OCI-LY1 (cell line): ENCODE measurements around the gene ACE.

Experiments used
- H2AFZ ChIP-seq: fragments of 200-600 bp; sonication (generic), shearing (Covaris generic); 2 replicates; pipeline ENCODE4 v1.6.0; 2014; ENCODE audit warnings: antibody characterized with exemption, mild to moderate bottlenecking, low read length
- H3F3A ChIP-seq: fragments of 200-600 bp; sonication (generic), shearing (Covaris generic); 2 replicates; pipeline ENCODE4 v1.6.0; 2014; ENCODE audit warnings: mild to moderate bottlenecking, antibody characterized with exemption, low read length, moderate library complexity; ENCODE audit not compliant: insufficient read depth
- H3K27ac ChIP-seq: fragments of 200-600 bp; sonication (generic); 2 replicates; pipeline ENCODE4 v1.5.1; 2014; ENCODE audit warnings: low read length, mixed run types, mild to moderate bottlenecking, low read depth; ENCODE audit not compliant: poor library complexity, severe bottlenecking
- H3K27me3 ChIP-seq: fragments of 200-600 bp; sonication (generic); 2 replicates; pipeline ENCODE4 v1.6.0; 2014; ENCODE audit warnings: antibody characterized with exemption, mild to moderate bottlenecking, low read length, moderate library complexity; ENCODE audit not compliant: insufficient read depth
- H3K36me3 ChIP-seq: fragments of 200-600 bp; sonication (generic); 2 replicates; pipeline ENCODE4 v1.6.1; 2014; ENCODE audit warnings: mild to moderate bottlenecking, antibody characterized with exemption, low read length, moderate library complexity, mixed read lengths; ENCODE audit not compliant: insufficient read depth
- H3K4me1 ChIP-seq: fragments of 200-600 bp; sonication (generic); 2 replicates; pipeline ENCODE4 v1.5.1; 2014; ENCODE audit warnings: mild to moderate bottlenecking, low read length, moderate library complexity; ENCODE audit not compliant: insufficient read depth, severe bottlenecking
- H3K4me2 ChIP-seq: fragments of 200-600 bp; sonication (generic), shearing (Covaris generic); 2 replicates; pipeline ENCODE4 v1.6.1; 2014; ENCODE audit warnings: low read length
- H3K4me3 ChIP-seq: fragments of 200-600 bp; sonication (generic); 2 replicates; pipeline ENCODE4 v1.5.1; 2014; ENCODE audit warnings: low read length, low read depth, mild to moderate bottlenecking, mixed read lengths; ENCODE audit not compliant: poor library complexity, severe bottlenecking
- H3K79me2 ChIP-seq: fragments of 200-600 bp; shearing (Covaris generic); 2 replicates; pipeline ENCODE4 v1.6.1; 2016; ENCODE audit warnings: mixed run types, low read length, mixed read lengths; ENCODE audit not compliant: insufficient read depth
- H3K9ac ChIP-seq: fragments of 200-600 bp; sonication (generic), shearing (Covaris generic); 2 replicates; pipeline ENCODE4 v1.6.1; 2014; ENCODE audit warnings: mild to moderate bottlenecking, low read length, mixed read lengths
- H3K9me2 ChIP-seq: fragments of 200-600 bp; sonication (generic), shearing (Covaris generic); 2 replicates; pipeline ENCODE4 v1.6.1; 2014; ENCODE audit warnings: low read depth, mild to moderate bottlenecking, low read length, mixed read lengths
- H3K9me3 ChIP-seq: fragments of 200-600 bp; shearing (Covaris generic); 2 replicates; pipeline ENCODE4 v1.6.1; 2014; ENCODE audit warnings: low read length, mixed read lengths
- H4K20me1 ChIP-seq: fragments of 200-600 bp; sonication (generic), shearing (Covaris generic); 2 replicates; pipeline ENCODE4 v1.6.0; 2016; ENCODE audit warnings: mild to moderate bottlenecking, low read length; ENCODE audit not compliant: insufficient read depth
- EZH2 ChIP-seq: fragments of 200-600 bp; sonication (generic), shearing (Covaris generic); IDR thresholded peaks from 2 replicates; pipeline ENCODE4 v1.8.0; 2017; ENCODE audit warnings: borderline replicate concordance, mixed run types, mild to moderate bottlenecking, antibody characterized with exemption, low read length, moderate library complexity, mixed read lengths
- TF ChIP-seq, protein P1 (sequence below): fragments of 200-600 bp; sonication (generic), shearing (Covaris generic); IDR thresholded peaks from 2 replicates; pipeline ENCODE4 v1.5.1; 2017; ENCODE audit warnings: mild to moderate bottlenecking, antibody characterized with exemption, low read length, moderate library complexity, mixed read lengths

The ACE gene

DNA sequence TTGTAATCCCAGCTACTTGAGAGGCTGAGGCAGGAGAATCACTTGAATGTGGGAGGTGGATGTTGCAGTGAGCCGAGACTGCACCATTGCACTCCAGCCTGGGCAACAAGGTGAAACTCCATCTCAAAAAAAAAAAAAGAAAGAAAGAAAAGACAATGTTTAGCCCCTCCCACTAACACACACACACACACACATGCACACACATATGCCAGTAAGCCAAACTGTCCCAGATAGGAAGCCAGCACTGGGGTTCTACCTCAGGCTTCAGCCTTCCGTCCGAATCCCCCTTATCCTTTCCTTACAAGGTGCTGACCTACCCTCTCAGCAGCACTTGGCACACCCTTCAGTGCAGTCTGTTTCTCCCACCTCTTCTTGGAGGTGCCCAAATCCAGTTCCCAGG, 37.6 kb downstream of the ACE start:
- Histone ChIP-seq H3K27ac (no peak overlapping the region), H3K9ac (no peak overlapping the region), H3K4me1 (no peaks in the 10 kb centered on the region), H3K4me3 (no peak overlapping the region), H3K9me2 (no peaks in the 10 kb centered on the region), H3K4me2 (no peak overlapping the region), H3K27me3 (peaks cover 4% of the 10 kb centered on the region; the same call in 1 of the 2 replicates), H3F3A (no peaks in the 10 kb centered on the region), H4K20me1 (no peaks in the 10 kb centered on the region), H3K9me3 (no peaks in the 10 kb centered on the region), H3K36me3 (no peaks in the 10 kb centered on the region), H3K79me2 (no peaks in the 10 kb centered on the region), H2AFZ (no peak overlapping the region)
- TF ChIP-seq, protein P1, sequence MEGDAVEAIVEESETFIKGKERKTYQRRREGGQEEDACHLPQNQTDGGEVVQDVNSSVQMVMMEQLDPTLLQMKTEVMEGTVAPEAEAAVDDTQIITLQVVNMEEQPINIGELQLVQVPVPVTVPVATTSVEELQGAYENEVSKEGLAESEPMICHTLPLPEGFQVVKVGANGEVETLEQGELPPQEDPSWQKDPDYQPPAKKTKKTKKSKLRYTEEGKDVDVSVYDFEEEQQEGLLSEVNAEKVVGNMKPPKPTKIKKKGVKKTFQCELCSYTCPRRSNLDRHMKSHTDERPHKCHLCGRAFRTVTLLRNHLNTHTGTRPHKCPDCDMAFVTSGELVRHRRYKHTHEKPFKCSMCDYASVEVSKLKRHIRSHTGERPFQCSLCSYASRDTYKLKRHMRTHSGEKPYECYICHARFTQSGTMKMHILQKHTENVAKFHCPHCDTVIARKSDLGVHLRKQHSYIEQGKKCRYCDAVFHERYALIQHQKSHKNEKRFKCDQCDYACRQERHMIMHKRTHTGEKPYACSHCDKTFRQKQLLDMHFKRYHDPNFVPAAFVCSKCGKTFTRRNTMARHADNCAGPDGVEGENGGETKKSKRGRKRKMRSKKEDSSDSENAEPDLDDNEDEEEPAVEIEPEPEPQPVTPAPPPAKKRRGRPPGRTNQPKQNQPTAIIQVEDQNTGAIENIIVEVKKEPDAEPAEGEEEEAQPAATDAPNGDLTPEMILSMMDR: no peak
- no peak for TF ChIP-seq EZH2

DNA sequence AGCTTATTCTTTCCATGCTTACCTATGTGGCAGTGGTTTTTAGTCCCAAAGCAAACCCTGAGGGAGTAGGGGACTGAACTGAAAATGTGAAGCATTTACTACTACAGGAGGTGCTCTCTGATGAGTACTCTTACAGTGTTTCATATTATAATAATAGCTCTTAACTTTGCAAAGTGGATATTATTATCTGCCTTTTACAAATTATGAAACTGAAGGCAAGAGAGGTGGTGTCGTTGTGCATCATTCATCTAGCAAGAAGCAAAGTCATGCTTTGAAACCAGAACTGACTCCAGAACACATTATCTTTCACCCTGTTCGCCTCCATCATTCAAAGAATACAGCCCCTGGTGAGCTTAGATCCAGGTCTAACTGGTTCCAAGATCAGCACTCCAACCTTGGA, 38.1 kb downstream of the ACE start:
- Histone ChIP-seq H3K9me2 (no peaks in the 10 kb centered on the region), H3K79me2 (no peaks in the 10 kb centered on the region), H3F3A (no peaks in the 10 kb centered on the region), H3K27ac (no peak overlapping the region), H3K36me3 (no peaks in the 10 kb centered on the region), H3K9me3 (no peaks in the 10 kb centered on the region), H3K9ac (no peak overlapping the region), H2AFZ (no peak overlapping the region), H4K20me1 (no peaks in the 10 kb centered on the region), H3K4me2 (no peak overlapping the region), H3K27me3 (peaks cover 4% of the 10 kb centered on the region; the same call in 1 of the 2 replicates), H3K4me1 (no peaks in the 10 kb centered on the region), H3K4me3 (no peak overlapping the region)
- no peak for TF ChIP-seq EZH2
- TF ChIP-seq, protein P1: no peak

DNA sequence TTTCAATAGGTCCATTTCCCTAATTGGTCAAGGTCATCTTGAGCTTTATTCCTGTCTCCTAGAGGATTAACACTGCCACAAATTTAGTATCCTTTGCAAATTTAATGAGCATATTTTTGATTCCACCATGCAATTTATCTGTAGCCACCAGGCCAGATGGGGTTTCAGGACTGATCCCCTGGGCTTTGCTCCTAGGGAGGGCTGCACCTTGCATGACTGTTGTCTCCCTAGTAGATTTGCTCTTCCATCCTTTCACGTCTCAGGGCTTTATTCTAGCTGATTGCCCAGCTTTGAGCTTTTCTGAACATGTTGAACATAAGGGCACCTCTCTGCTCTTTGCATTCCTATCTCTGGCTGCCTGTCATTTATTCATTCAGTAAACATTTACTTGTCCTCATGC, 38.6 kb downstream of the ACE start:
- Histone ChIP-seq H3K79me2 (no peaks in the 10 kb centered on the region), H4K20me1 (no peaks in the 10 kb centered on the region), H3K9ac (no peak overlapping the region), H3K27ac (no peak overlapping the region), H2AFZ (no peak overlapping the region), H3F3A (no peaks in the 10 kb centered on the region), H3K27me3 (peaks cover 4% of the 10 kb centered on the region; the same call in 1 of the 2 replicates), H3K36me3 (no peaks in the 10 kb centered on the region), H3K4me3 (no peak overlapping the region), H3K9me2 (no peaks in the 10 kb centered on the region), H3K4me1 (no peaks in the 10 kb centered on the region), H3K4me2 (no peak overlapping the region), H3K9me3 (no peaks in the 10 kb centered on the region)
- TF ChIP-seq, protein P1: no peak
- TF ChIP-seq EZH2: no peak
